Daoy (cell line): ENCODE results near the gene ACOT7. TPM values are rescaled to one million over a fixed set of nuclear protein-coding genes. Genes with fewer than 3 reads are reported as not detected.

Experiments
- DNase-seq: peaks from one replicate; pipeline ENCODE4 v3.0.0-alpha.2; 2015; ENCODE audit warnings: low read depth
- total RNA-seq: library from RNA; depleted of rRNA; stranded (reverse); fragments of >200 nt; shearing (Covaris generic); gene quantifications from 2 replicates; pipeline ENCODE4 v1.2.3, GENCODE V29; 2014

Gene ACOT7
- total RNA-seq, 1 experiment from 2014 or later = 45.1 TPM

GRCh38 chr1:6288665-6289064, 104.9 kb downstream of the ACOT7 start:
- no peak for DNase-seq

- DNase-seq = no peak
Measured at GRCh38 chr1:6288026-6288425, 105.5 kb downstream of the ACOT7 start.

GRCh38 chr1:6287431-6287886, 106.1 kb downstream of the ACOT7 start:
- no peak for DNase-seq

GRCh38 chr1:6287029-6287428, 106.5 kb downstream of the ACOT7 start:
- DNase-seq = no peak

- no peak for DNase-seq
Measured at GRCh38 chr1:6286266-6286665, 107.3 kb downstream of the ACOT7 start.

GRCh38 chr1:6285336-6285735, 108.2 kb downstream of the ACOT7 start:
- no peak for DNase-seq

GRCh38 chr1:6282577-6283270, 110.8 kb downstream of the ACOT7 start:
- DNase-seq = no peak

- no peak for DNase-seq
Measured at GRCh38 chr1:6281511-6282402, 111.8 kb downstream of the ACOT7 start.

- no peak for DNase-seq
Measured at GRCh38 chr1:6280761-6281451, 112.7 kb downstream of the ACOT7 start.

- no peak for DNase-seq
Measured at GRCh38 chr1:6279613-6280383, 113.8 kb downstream of the ACOT7 start.

GRCh38 chr1:6279066-6279465, 114.5 kb downstream of the ACOT7 start:
- DNase-seq = no peak

GRCh38 chr1:6278263-6278662, 115.3 kb downstream of the ACOT7 start:
- DNase-seq = no peak

- DNase-seq = no peak
Measured at GRCh38 chr1:6276811-6277555, 116.6 kb downstream of the ACOT7 start.

- DNase-seq = no peak
Measured at GRCh38 chr1:6275826-6276782, 117.5 kb downstream of the ACOT7 start.

- DNase-seq = no peak
Measured at GRCh38 chr1:6274622-6275139, 118.9 kb downstream of the ACOT7 start.

GRCh38 chr1:6274102-6274501, 119.5 kb downstream of the ACOT7 start:
- DNase-seq = no peak

GRCh38 chr1:6273380-6273891, 120.1 kb downstream of the ACOT7 start:
- peak; percentile 90 for DNase-seq

- no peak for DNase-seq
Measured at GRCh38 chr1:6272868-6273267, 120.7 kb downstream of the ACOT7 start.

- DNase-seq = no peak
Measured at GRCh38 chr1:6272452-6272851, 121.1 kb downstream of the ACOT7 start.
